ENCODE data around the gene MUC20. TPM values are rescaled to one million over a fixed set of nuclear protein-coding genes. Genes with fewer than 3 reads are reported as not detected.
A peak's percentile ranks its signal among the peaks of the same experiment; 100 is the strongest.

Gene MUC20
- total and polyA plus RNA-seq, 9 of the 15 experiments (the other 6 are each of a cell fraction or from before 2014, with no cell fraction given) = 0.03 to 0.23 (median 0.15) TPM; not detected in 3

- peak; percentile 58 for TF ChIP-seq PKNOX1 (IDR thresholded peaks at IDR 0.05)
Observed at GRCh38 chr3:195739561-195740111, 18.9 kb downstream of the MUC20 start (continued).

- Histone ChIP-seq H3K79me2 (ENCODE audit: control insufficient read depth, insufficient read depth, low read length) (no peaks in the 10 kb centered on the region), H3K4me2 (ENCODE audit: insufficient read depth, low read length) (no peak overlapping the region), H3K36me3 (ENCODE audit: control insufficient read depth, insufficient read depth, low read length) (no peaks in the 10 kb centered on the region), H3K4me1 (replicated peaks in 1 of 2; ENCODE audit: control insufficient read depth in 2 of 2, insufficient read depth in 2 of 2, low read length in 2 of 2) (peaks cover 0 to 19% of the 10 kb centered on the region in 2 experiments; a peak in 2 of 5 replicates), H3K4me3 (no peak overlapping the region), H3K9ac (ENCODE audit: insufficient read depth in 1 of 2, low read depth in 2 of 2, low read length in 2 of 2) (no peak overlapping the region), H3K27ac (ENCODE audit: extremely low read depth, low read depth, low read length) (no peak overlapping the region), H2AFZ (ENCODE audit: low read depth, low read length) (no peak overlapping the region), H3K9me1 (ENCODE audit: control insufficient read depth, insufficient read depth, low read length) (no peaks in the 10 kb centered on the region), H3K9me3 (replicated peaks; ENCODE audit: control insufficient read depth, insufficient read depth, low read depth, low read length) (no peaks in the 10 kb centered on the region), H3K27me3 (ENCODE audit: control insufficient read depth in 2 of 2, insufficient read depth in 2 of 2, low read length in 2 of 2) (peaks cover 31 to 54% of the 10 kb centered on the region in 2 experiments), H4K20me1 (replicated peaks; ENCODE audit: control insufficient read depth, insufficient read depth, low read length) (no peaks in the 10 kb centered on the region)
- CTCF ChIA-PET (ENCODE audit: low intra/inter-chr PET ratio) = interaction anchor here (1.3 kb wide), 1 partner anchor 15 kb away, joined by 5 read pairs; no protein-coding TSS in a partner anchor
- FAIRE-seq (peak; percentile 68), DNase-seq (ENCODE audit: extremely low read depth in 1 of 4, low spot score in 3 of 4) (no peak), ATAC-seq (no peak)
- in situ Hi-C loops (cut with MboI) = loop anchor here (10.0 kb wide), 1 partner anchor 1910 kb away; no protein-coding TSS in a partner anchor
- POLR2A ChIA-PET = interaction anchor here (0.6 to 2.2 kb wide), 4 partner anchors 12 to 26 kb away, joined by 3 to 9 read pairs (median 5); no protein-coding TSS in a partner anchor
- 5% methylated on average over 4 of the region's 4 CpGs for WGBS (ENCODE audit: insufficient coverage, low coverage, missing lambda C conversion rate)
- TF ChIP-seq ZNF583 (CRISPR knock-in tag; IDR thresholded peaks at IDR 0.05) (no peak), MIER1 (IDR thresholded peaks at IDR 0.05; ENCODE audit: low read depth) (no peak), BACH1 (tag; IDR thresholded peaks at IDR 0.05) (no peak), PKNOX1 (IDR thresholded peaks at IDR 0.05) (peak; percentile 78), MEIS2 (IDR thresholded peaks at IDR 0.05; ENCODE audit: partially characterized antibody) (peak; percentile 67), DEAF1 (CRISPR knock-in tag; IDR thresholded peaks at IDR 0.05) (no peak), POLR3A (IDR thresholded peaks at IDR 0.05; ENCODE audit: borderline replicate concordance, extremely low read depth, insufficient read depth, insufficient read length) (no peak), ZBED1 (IDR thresholded peaks at IDR 0.05) (no peak)
- BruUV-seq (replicated peaks) = no TSS peak
- intact Hi-C loops (cut with micrococcal nuclease) = loop anchor here (1.0 to 10.0 kb wide), 4 partner anchors 14 to 170 kb away; no protein-coding TSS in a partner anchor
Observed at GRCh38 chr3:195744437-195744836, 23.7 kb downstream of the MUC20 start.
